Activated CD4-positive, alpha-beta T cell treated with anti-CD3 and anti-CD28 coated beads, Interleukin-2, Interleukin-4, amounts not matched to agents 100 ng/mL and 50 ng/mL, durations not matched to agents 16 hours and 8 hours (primary cell): ENCODE measurements around the gene GPX7.
"Not testable (repeated sequence)": the region's sequence is repeated elsewhere in the genome, so short reads cannot be mapped to it uniquely, and the experiment has no call there.

Source experiments
- DNase-seq: peaks from one replicate; pipeline ENCODE4 v3.0.0-alpha.2; 2020; ENCODE audit warnings: low spot score

The GPX7 gene

GRCh38 chr1:52601991-52602855, at the start of gene GPX7:
GPX7 (plus strand) TSS chr1:52602371; CDS start chr1:52602410, 39 bp downstream.
- peak; percentile 39 for DNase-seq

- peak; percentile 80 for DNase-seq
Observed at GRCh38 chr1:52552505-52553361, 49.4 kb upstream of the GPX7 start, which contains the start of gene TUT4. TUT4 (minus strand) TSS chr1:52553092; CDS start chr1:52526280, 26,812 bp downstream.

GRCh38 chr1:52553362-52554266, 48.6 kb upstream of the GPX7 start:
- DNase-seq, result peak; percentile 83

- no peak for DNase-seq
Observed at GRCh38 chr1:52554267-52554640, 47.9 kb upstream of the GPX7 start.

- no peak for DNase-seq
Observed at GRCh38 chr1:52554756-52555155, 47.4 kb upstream of the GPX7 start.

GRCh38 chr1:52556641-52557360, 45.4 kb upstream of the GPX7 start:
- DNase-seq, result no peak

GRCh38 chr1:52558941-52559340, 43.2 kb upstream of the GPX7 start:
- no peak for DNase-seq

GRCh38 chr1:52559875-52560274, 42.3 kb upstream of the GPX7 start:
- no peak for DNase-seq

GRCh38 chr1:52562766-52563165, 39.4 kb upstream of the GPX7 start:
- DNase-seq, result no peak

GRCh38 chr1:52567943-52568342, 34.2 kb upstream of the GPX7 start:
- no peak for DNase-seq

GRCh38 chr1:52569449-52570210, 32.5 kb upstream of the GPX7 start:
- no peak for DNase-seq

- no peak for DNase-seq
Observed at GRCh38 chr1:52571783-52572182, 30.4 kb upstream of the GPX7 start.

- DNase-seq, result no peak
Observed at GRCh38 chr1:52572387-52572786, 29.8 kb upstream of the GPX7 start.

GRCh38 chr1:52574594-52574993, 27.6 kb upstream of the GPX7 start:
- no peak for DNase-seq

GRCh38 chr1:52576074-52576473, 26.1 kb upstream of the GPX7 start:
- no peak for DNase-seq

- DNase-seq, result not testable (repeated sequence)
Observed at GRCh38 chr1:52578066-52578465, 24.1 kb upstream of the GPX7 start.

- DNase-seq, result no peak
Observed at GRCh38 chr1:52579415-52579814, 22.8 kb upstream of the GPX7 start.

GRCh38 chr1:52580283-52580682, 21.9 kb upstream of the GPX7 start:
- DNase-seq, result no peak

- DNase-seq, result no peak
Observed at GRCh38 chr1:52582116-52582696, 20.0 kb upstream of the GPX7 start.

- no peak for DNase-seq
Observed at GRCh38 chr1:52585474-52585873, 16.7 kb upstream of the GPX7 start.
